ENCODE results near the gene AP2A1.

AP2A1 gene

DNA sequence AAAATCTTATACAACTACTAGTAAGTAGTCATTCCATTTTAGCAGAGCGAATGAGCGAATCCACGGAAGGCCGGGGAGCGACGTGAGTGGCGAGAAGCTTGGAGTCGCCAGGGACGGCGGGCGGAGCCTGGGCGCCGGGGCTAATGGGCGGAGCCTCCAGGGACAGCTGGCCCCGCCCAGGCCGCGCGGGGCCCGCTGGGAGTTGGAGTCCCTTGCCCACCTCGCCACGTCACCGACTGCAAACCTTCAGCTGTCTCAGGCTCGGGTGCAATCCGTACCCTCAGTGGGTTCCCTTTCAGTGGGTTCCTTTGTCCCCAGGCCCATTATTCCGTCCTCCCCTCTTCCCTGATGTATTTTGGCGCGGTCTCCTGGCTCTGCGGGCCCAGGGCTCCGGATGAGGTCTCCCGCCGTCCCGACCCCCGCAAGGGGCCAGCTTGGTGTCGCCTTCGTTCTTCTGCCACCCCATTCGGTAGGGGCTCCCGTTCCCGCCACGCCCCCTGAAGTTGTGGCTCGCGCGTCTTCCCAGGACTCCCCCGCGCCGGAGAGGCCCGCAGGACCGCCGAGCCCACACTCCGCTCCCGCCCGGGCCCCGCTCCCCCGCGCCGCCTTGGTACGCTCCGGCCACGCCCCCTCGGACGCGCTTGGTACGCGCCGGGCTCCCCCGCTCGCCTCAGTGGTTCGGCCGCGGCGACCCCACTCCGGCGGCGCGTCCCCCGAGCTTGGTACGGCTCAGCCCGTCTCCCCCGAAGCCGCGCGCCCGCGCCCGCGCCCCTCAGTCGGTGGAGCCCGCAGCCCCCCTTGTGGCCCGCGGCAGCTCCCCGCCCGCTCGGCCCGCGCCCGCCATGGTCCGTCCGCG, 83.9 kb downstream of the AP2A1 start, which contains the start of gene PTOV1:
Gene PTOV1 (plus strand): TSS at position 673 of the 856 bp plus-strand sequence.
- in situ Hi-C loops (cut with HindIII; ENCODE audit: low sequenced_read_pairs), result no loop called here
- TF ChIP-seq, protein P1, sequence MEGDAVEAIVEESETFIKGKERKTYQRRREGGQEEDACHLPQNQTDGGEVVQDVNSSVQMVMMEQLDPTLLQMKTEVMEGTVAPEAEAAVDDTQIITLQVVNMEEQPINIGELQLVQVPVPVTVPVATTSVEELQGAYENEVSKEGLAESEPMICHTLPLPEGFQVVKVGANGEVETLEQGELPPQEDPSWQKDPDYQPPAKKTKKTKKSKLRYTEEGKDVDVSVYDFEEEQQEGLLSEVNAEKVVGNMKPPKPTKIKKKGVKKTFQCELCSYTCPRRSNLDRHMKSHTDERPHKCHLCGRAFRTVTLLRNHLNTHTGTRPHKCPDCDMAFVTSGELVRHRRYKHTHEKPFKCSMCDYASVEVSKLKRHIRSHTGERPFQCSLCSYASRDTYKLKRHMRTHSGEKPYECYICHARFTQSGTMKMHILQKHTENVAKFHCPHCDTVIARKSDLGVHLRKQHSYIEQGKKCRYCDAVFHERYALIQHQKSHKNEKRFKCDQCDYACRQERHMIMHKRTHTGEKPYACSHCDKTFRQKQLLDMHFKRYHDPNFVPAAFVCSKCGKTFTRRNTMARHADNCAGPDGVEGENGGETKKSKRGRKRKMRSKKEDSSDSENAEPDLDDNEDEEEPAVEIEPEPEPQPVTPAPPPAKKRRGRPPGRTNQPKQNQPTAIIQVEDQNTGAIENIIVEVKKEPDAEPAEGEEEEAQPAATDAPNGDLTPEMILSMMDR (IDR thresholded peaks at IDR 0.05; ENCODE audit: low read depth, low read length), result no peak
- H3K4me3 ChIP-seq (ENCODE audit: low read depth, low read length), result peak within 1 kb of the TSS; percentile 88
- peak; percentile 91 for DNase-seq (ENCODE audit: low read depth, low spot score)

GRCh38 chr19:49851456-49852259, 84.9 kb downstream of the AP2A1 start:
- in situ Hi-C loops (cut with HindIII; ENCODE audit: low sequenced_read_pairs), result no loop called here
- H3K4me3 ChIP-seq (ENCODE audit: low read depth, low read length), result peak overlapping the region; percentile 88
- DNase-seq (ENCODE audit: low read depth, low spot score), result no peak
- TF ChIP-seq, protein P1 (IDR thresholded peaks at IDR 0.05; ENCODE audit: low read depth, low read length), result no peak

GRCh38 chr19:49852631-49853126, 85.9 kb downstream of the AP2A1 start:
- peak overlapping the region; percentile 88 for H3K4me3 ChIP-seq (ENCODE audit: low read depth, low read length)
- in situ Hi-C loops (cut with HindIII; ENCODE audit: low sequenced_read_pairs), result no loop called here
- TF ChIP-seq, protein P1 (IDR thresholded peaks at IDR 0.05; ENCODE audit: low read depth, low read length), result no peak
- no peak for DNase-seq (ENCODE audit: low read depth, low spot score)

DNA sequence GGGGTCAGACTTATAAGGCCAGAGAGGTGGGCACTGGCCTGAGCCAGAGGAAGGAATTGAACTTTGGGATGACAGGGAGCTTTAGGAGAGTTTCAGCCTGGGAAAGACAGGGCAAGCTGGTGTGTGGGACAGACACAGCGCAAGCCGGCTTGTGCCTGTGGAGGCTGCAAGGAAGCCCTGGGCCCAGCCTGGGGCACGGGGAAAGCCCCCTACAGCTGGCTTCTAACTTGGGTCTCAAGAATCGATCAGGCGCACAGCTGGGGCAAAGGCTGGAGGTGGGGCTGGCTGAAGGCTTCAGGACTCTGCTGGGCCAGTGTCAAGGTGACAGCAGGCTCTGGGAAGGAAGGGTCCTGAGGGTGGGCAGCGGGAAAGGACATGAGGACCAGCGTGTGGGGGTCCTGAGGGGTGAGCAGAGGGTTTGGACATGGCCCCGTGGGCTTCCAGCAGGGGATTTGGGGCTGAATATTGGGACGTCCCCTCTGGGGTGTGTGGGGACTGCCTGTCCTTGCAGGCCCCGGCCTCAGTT, 87.1 kb downstream of the AP2A1 start:
- in situ Hi-C loops (cut with HindIII; ENCODE audit: low sequenced_read_pairs), result no loop called here
- no peak for DNase-seq (ENCODE audit: low read depth, low spot score)
- H3K4me3 ChIP-seq (ENCODE audit: low read depth, low read length), result no peak overlapping the region
- TF ChIP-seq, protein P1 (IDR thresholded peaks at IDR 0.05; ENCODE audit: low read depth, low read length), result no peak

- no peak overlapping the region for H3K4me3 ChIP-seq (ENCODE audit: low read depth, low read length)
- DNase-seq (ENCODE audit: low read depth, low spot score), result no peak
- in situ Hi-C loops (cut with HindIII; ENCODE audit: low sequenced_read_pairs), result no loop called here
- TF ChIP-seq, protein P1 (IDR thresholded peaks at IDR 0.05; ENCODE audit: low read depth, low read length), result no peak
Measured at GRCh38 chr19:49854378-49855263, 87.8 kb downstream of the AP2A1 start.

Data from astrocyte of the spinal cord (primary cell).